ENCODE results near the gene GFPT2. TPM values are rescaled to one million over a fixed set of nuclear protein-coding genes. Genes with fewer than 3 reads are reported as not detected.

The GFPT2 gene
- total and polyA plus RNA-seq, 7 donors: 1.2 to 42.7 (median 16.1) TPM

DNA sequence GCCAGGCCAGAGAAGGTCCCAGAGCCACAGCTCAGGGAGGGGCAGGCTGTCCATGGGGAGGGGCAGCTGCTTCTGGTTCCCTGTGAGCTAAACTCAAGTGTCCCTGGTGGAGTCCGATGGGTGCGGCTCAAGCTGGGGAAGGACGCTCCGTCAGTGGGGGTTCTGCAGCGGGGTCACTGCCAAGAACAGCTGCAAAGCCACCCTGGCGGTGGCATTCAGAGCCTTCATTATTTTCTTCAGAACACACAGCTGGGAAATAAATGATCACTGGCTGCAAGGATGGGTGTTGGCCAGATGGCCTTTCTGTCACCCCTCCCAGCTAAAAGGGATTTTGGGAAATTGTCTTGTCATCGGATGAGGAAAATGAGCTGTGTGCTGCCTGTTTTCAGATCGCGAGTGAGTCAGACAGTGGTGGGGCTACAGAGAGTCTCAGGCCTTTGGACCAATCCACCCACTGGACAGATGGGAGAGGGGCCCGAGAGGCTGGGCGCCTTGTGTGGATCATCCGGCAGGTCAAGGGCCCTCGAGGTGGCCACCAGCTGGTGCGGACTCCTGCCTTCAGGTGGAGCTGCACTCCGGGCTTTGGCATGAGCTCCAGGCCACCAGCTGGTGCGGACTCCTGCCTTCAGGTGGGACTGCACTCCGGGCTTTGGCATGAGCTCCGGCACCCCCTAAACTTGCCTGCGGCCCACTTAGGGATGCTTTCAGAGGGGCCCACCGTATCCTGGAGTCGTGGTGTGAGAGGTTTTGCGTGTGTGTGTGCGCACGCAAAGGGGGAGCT lies 17.9 kb upstream of the GFPT2 start:
- Histone ChIP-seq H3K27me3 (no peaks in the 10 kb centered on the region), H3K4me3 (no peak overlapping the region), H3K9me3 (no peaks in the 10 kb centered on the region), H3K27ac (peak overlapping the region; percentile 30 to 60 (median 36)), H3K36me3 (no peaks in the 10 kb centered on the region), H3K4me1 (no peaks in the 10 kb centered on the region)
- DNase-seq: no peak
- intact Hi-C loops (cut with DNase I): no loop called here
- TF ChIP-seq POLR2A (IDR thresholded peaks at IDR 0.05) (no peak), EP300 (IDR thresholded peaks at IDR 0.05) (no peak), POLR2AphosphoS5 (IDR thresholded peaks at IDR 0.05) (peak in 1 of 4 donors; percentile 32)
- TF ChIP-seq, protein P1, sequence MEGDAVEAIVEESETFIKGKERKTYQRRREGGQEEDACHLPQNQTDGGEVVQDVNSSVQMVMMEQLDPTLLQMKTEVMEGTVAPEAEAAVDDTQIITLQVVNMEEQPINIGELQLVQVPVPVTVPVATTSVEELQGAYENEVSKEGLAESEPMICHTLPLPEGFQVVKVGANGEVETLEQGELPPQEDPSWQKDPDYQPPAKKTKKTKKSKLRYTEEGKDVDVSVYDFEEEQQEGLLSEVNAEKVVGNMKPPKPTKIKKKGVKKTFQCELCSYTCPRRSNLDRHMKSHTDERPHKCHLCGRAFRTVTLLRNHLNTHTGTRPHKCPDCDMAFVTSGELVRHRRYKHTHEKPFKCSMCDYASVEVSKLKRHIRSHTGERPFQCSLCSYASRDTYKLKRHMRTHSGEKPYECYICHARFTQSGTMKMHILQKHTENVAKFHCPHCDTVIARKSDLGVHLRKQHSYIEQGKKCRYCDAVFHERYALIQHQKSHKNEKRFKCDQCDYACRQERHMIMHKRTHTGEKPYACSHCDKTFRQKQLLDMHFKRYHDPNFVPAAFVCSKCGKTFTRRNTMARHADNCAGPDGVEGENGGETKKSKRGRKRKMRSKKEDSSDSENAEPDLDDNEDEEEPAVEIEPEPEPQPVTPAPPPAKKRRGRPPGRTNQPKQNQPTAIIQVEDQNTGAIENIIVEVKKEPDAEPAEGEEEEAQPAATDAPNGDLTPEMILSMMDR (IDR thresholded peaks at IDR 0.05): no peak
- 85 to 88% methylated on average over 24 of the region's 24 CpGs for WGBS, 2 donors

DNA sequence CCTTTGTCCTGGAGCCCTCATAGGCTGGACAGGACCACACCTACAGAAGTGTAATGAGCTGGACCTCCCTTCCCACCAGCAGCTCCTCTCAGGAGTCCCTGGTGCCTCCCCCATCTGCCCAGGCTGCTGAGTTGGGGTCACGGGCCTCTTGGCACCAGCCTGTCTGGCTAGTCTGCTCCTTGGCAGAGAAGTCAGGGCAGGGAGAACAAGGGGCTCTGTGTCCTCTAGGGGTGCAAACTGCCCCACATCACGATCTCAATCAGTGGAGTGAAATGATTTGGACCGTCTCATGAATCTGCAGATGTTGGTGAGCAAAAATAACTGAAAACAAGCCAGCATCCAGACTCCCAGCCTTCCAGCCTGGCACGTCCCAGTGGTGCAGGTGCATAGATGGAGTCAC lies 14.9 kb upstream of the GFPT2 start:
- H3K36me3 ChIP-seq: no peaks in the 10 kb centered on the region
- no peak for DNase-seq
- intact Hi-C loops (cut with DNase I): no loop called here
- no peaks in the 10 kb centered on the region for H3K4me1 ChIP-seq
- no peak for TF ChIP-seq EP300 (IDR thresholded peaks at IDR 0.05)
- TF ChIP-seq, protein P1 (IDR thresholded peaks at IDR 0.05): no peak
- TF ChIP-seq POLR2A (IDR thresholded peaks at IDR 0.05): no peak
- TF ChIP-seq POLR2AphosphoS5 (IDR thresholded peaks at IDR 0.05): no peak
- no peak overlapping the region for H3K4me3 ChIP-seq
- no peaks in the 10 kb centered on the region for H3K9me3 ChIP-seq
- H3K27me3 ChIP-seq: no peaks in the 10 kb centered on the region
- WGBS, 2 donors: 79 to 89% methylated on average over 4 of the region's 4 CpGs
- no peak overlapping the region for H3K27ac ChIP-seq

DNA sequence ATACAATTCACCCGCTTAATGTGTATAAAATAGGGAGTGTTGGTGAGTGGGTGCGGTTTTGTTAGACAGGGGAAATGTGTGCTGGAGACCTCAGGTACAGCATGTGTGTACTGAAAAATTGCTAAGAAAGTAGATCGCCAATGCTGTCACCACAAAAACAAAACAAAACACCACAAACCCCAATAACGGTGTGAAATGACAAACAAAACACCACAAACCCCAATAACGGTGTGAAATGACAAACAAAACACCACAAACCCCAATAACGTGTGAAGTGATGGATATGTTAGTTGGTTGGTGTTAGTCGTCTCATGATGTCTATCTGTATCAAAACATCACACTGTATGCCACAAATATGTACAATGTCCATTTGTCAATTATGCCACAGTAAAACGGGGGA lies 14.2 kb upstream of the GFPT2 start:
- no peak overlapping the region for H3K27ac ChIP-seq
- intact Hi-C loops (cut with DNase I): no loop called here
- no peak for DNase-seq
- H3K4me3 ChIP-seq: no peak overlapping the region
- TF ChIP-seq POLR2AphosphoS5 (IDR thresholded peaks at IDR 0.05) (no peak), EP300 (IDR thresholded peaks at IDR 0.05) (no peak), POLR2A (IDR thresholded peaks at IDR 0.05) (no peak)
- TF ChIP-seq, protein P1 (IDR thresholded peaks at IDR 0.05): no peak
- H3K27me3 ChIP-seq: no peaks in the 10 kb centered on the region
- 79 to 85% methylated on average over 8 of the region's 8 CpGs for WGBS, 2 donors
- H3K36me3 ChIP-seq: no peaks in the 10 kb centered on the region
- no peaks in the 10 kb centered on the region for H3K9me3 ChIP-seq
- H3K4me1 ChIP-seq: no peaks in the 10 kb centered on the region

DNA sequence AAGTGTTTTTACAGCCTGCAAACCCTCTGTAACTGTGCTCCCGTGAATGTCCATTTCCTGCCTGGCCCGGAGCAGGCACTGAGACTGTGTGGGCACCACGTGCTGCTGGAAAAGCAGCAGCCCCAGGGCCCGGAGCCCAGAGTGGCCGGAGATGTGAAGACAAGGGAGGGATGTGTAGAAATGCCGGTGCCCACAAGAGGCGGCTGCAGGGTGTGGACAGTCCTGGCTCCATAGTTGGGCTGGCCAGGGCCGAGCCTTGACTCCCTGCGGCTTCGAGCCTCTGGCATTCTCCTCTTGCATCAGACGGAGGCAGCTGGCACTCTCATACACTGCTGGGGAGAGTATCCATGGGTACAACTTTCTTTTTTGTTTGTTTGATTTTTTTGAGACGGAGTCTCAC lies 13.2 kb upstream of the GFPT2 start:
- H3K9me3 ChIP-seq: no peaks in the 10 kb centered on the region
- no peak overlapping the region for H3K27ac ChIP-seq
- no peaks in the 10 kb centered on the region for H3K4me1 ChIP-seq
- no peaks in the 10 kb centered on the region for H3K36me3 ChIP-seq
- H3K4me3 ChIP-seq: no peak overlapping the region
- DNase-seq: no peak
- no peaks in the 10 kb centered on the region for H3K27me3 ChIP-seq
- intact Hi-C loops (cut with DNase I): no loop called here
- 68 to 69% methylated on average over 12 of the region's 12 CpGs for WGBS, 2 donors
- TF ChIP-seq, protein P1 (IDR thresholded peaks at IDR 0.05): no peak
- TF ChIP-seq POLR2A (IDR thresholded peaks at IDR 0.05): no peak
- no peak for TF ChIP-seq EP300 (IDR thresholded peaks at IDR 0.05)
- no peak for TF ChIP-seq POLR2AphosphoS5 (IDR thresholded peaks at IDR 0.05)

All from sigmoid colon (tissue), 7 donors.